Loucy (cell line): ENCODE measurements around the gene MYO9A.

ENCODE experiments used
- EZH2phosphoT487 ChIP-seq: fragments of 200-600 bp; IDR thresholded peaks from 2 replicates; pipeline ENCODE4 v1.6.1; 2018; ENCODE audit warnings: antibody characterized with exemption, mild to moderate bottlenecking, moderate library complexity, borderline replicate concordance
- TF ChIP-seq, protein P1 (sequence below): fragments of 200-600 bp; sonication (generic); conservative IDR thresholded peaks from 2 replicates; pipeline ENCODE4 v1.5.1; 2014; ENCODE audit warnings: mild to moderate bottlenecking, antibody characterized with exemption, low read length

DNA sequence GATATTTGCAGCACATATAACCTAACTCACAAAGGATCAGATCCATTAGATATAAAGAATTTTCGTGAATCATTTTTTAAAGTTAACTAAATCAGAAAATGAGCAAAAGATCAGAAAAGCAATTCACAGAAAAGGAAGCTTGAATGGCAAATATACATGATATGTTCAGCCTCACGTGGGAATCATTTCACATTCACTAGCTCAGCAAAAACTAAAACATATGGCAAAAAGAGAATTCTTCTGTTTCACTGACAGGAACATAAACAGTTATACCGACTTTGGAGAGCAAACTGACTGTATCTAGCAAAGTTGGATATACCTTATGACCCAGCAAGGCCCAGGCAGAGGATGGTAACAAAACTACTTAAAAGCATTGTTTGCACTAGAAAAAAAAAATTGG is 341.6 kb downstream of the MYO9A start:
- TF ChIP-seq, protein P1, sequence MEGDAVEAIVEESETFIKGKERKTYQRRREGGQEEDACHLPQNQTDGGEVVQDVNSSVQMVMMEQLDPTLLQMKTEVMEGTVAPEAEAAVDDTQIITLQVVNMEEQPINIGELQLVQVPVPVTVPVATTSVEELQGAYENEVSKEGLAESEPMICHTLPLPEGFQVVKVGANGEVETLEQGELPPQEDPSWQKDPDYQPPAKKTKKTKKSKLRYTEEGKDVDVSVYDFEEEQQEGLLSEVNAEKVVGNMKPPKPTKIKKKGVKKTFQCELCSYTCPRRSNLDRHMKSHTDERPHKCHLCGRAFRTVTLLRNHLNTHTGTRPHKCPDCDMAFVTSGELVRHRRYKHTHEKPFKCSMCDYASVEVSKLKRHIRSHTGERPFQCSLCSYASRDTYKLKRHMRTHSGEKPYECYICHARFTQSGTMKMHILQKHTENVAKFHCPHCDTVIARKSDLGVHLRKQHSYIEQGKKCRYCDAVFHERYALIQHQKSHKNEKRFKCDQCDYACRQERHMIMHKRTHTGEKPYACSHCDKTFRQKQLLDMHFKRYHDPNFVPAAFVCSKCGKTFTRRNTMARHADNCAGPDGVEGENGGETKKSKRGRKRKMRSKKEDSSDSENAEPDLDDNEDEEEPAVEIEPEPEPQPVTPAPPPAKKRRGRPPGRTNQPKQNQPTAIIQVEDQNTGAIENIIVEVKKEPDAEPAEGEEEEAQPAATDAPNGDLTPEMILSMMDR, result no peak
- TF ChIP-seq EZH2phosphoT487, result no peak
